ENCODE results near the gene MEX3D.

MEX3D gene

DNA sequence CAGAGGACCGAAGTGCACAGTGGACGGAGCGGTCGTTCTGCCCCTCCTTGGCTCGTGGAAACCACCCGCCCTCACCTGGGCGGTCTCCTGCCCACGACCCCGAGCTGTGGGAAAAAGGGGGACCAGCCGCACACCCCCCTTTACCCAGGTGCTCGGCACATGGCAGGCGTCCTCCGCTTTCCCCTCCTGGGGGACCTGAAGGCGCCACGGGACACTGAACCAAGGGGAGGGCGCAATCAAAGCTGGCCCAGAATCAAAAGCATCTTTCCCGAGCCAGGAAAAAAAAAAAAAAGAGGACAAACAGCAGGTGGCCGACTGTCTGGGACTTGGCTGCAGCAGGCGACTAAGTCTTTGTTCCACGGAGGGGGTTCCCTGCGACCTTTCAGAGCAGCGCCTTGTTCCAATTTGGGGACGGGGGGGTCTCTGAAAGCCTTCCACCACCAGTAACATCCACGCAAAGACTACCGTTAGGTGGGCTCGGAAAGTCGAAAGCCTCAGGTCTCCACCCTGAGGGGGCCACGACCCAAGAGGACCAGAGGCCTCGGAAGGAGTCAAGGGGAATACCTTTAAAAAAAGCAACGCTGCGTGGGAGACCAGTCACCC is 23.4 kb upstream of the MEX3D start:
- no peak for TF ChIP-seq FOXA1 (IDR thresholded peaks at IDR 0.05)
- no peak for TF ChIP-seq HDGF (IDR thresholded peaks at IDR 0.05; ENCODE audit: borderline replicate concordance)
- TF ChIP-seq FOXK2 (IDR thresholded peaks at IDR 0.05) = no peak
- TF ChIP-seq LEF1 (IDR thresholded peaks at IDR 0.05; ENCODE audit: borderline replicate concordance) = no peak
- TF ChIP-seq ZNF384 (IDR thresholded peaks at IDR 0.05) = peak; percentile 49; the same call in 1 of the 2 replicates
- TF ChIP-seq ELF4 (IDR thresholded peaks at IDR 0.05) = no peak
- DNase-seq (ENCODE audit: extremely low spot score) = no peak
- CTCF ChIA-PET = no interaction called here
- POLR2A ChIA-PET = interaction anchor here (1.0 to 2.7 kb wide), 10 partner anchors 9 to 89 kb away, joined by 3 to 19 read pairs (median 4); partner anchors contain the start of gene UQCR11

DNA sequence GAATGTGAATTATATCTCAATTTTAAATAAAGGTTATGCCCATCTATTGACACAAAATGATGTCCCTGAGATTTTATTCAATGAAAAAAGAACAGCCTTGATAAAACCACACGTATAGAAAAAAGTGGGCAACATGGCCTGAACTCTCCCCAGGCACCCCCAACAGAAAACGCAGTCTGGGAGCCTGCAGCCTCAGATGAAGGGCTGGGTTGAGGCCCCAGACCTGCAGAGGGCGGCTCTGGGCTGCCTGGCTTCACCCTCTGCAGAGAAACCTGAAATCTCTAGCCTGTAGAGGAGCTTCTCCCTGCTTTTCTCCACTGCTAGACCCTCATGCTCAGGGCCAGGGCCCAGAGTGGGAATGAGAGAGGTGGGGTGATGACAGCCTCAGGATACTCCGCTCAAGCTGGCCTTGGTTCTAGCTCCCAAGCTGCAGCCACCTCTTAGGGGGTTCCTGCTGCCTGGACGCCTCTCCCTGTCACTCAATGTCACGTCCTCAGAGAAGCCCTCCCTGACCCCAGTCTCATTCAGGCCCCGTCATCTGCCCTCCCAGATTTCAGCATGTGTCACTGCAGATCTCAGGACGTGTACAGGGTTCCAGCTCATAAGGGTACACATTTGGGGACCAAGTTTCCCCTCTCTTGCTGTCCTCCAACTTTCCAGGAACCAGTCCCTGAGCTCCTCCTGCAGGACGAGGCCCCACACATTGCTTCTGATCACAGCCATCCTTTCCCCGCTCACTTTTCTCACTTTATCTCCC is 22.7 kb upstream of the MEX3D start:
- DNase-seq (ENCODE audit: extremely low spot score) = no peak
- ChIA-PET CTCF (no interaction called here), POLR2A (interaction anchor here (1.0 to 2.7 kb wide), 12 partner anchors 9 to 88 kb away, joined by 3 to 19 read pairs (median 4); partner anchors contain the start of gene UQCR11)
- TF ChIP-seq L3MBTL2 (conservative IDR thresholded peaks at IDR 0.05) (no peak), HDGF (IDR thresholded peaks at IDR 0.05; ENCODE audit: borderline replicate concordance) (peak; percentile 86; the same call in 1 of the 2 replicates)
- TF ChIP-seq, protein P1, sequence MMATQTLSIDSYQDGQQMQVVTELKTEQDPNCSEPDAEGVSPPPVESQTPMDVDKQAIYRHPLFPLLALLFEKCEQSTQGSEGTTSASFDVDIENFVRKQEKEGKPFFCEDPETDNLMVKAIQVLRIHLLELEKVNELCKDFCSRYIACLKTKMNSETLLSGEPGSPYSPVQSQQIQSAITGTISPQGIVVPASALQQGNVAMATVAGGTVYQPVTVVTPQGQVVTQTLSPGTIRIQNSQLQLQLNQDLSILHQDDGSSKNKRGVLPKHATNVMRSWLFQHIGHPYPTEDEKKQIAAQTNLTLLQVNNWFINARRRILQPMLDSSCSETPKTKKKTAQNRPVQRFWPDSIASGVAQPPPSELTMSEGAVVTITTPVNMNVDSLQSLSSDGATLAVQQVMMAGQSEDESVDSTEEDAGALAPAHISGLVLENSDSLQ (IDR thresholded peaks at IDR 0.05) = peak; percentile 86

DNA sequence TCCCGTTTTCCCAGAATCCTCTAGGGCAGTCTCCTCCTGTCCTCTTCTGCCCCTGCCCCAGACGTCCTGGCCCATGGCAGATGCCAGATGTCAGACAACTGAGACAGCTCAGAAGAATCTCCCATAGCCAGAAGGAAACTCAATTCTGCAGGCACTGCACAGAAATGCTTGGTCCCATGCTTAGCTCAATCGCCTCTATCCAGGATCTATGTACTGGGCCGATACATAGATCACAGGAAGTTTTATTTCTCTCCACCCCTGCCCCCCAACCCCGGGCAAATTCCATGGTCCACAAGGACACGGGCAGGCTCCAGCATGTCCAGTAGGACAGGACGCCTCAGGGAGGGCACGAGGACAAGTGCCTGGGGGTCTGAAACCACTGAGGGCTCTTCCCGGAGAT is 19.7 kb upstream of the MEX3D start:
- ChIA-PET POLR2A (interaction anchor here (0.6 to 2.2 kb wide), 6 partner anchors 8 to 196 kb away, joined by 3 to 11 read pairs (median 3); no protein-coding TSS in a partner anchor), CTCF (interaction anchor here (0.8 to 1.3 kb wide), 2 partner anchors 10 to 42 kb away, joined by 3 read pairs; no protein-coding TSS in a partner anchor)
- DNase-seq (ENCODE audit: extremely low spot score) = no peak
- TF ChIP-seq ZNF384 (IDR thresholded peaks at IDR 0.05) (no peak), FOXM1 (IDR thresholded peaks at IDR 0.05; ENCODE audit: borderline replicate concordance) (no peak), HDGF (IDR thresholded peaks at IDR 0.05; ENCODE audit: borderline replicate concordance) (no peak), CTBP1 (IDR thresholded peaks at IDR 0.05; ENCODE audit: borderline replicate concordance) (no peak), TARDBP (IDR thresholded peaks at IDR 0.05) (no peak), SUZ12 (IDR thresholded peaks at IDR 0.05) (no peak)
- TF ChIP-seq, protein P1 (IDR thresholded peaks at IDR 0.05) = no peak

DNA sequence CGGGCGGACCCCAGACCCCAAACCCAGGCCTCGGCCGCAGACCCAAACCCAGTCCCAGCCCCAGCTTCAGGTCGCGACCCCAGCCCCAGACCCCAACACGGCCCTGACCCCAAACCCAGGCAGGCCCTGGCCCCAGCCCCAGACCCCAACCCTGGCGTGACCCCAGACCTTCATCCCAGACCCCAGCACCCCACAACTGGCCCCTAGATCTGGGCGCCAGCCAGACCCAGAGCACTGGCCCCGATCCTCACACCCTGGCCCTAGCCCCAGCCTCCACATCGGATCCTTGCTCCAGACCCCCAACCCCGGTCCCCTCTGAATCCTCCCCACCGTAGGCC is 17.1 kb upstream of the MEX3D start:
- ChIA-PET POLR2A (no interaction called here), CTCF (no interaction called here)
- TF ChIP-seq SUZ12 (IDR thresholded peaks at IDR 0.05) (no peak), FOXA1 (IDR thresholded peaks at IDR 0.05) (no peak)
- no peak for DNase-seq (ENCODE audit: extremely low spot score)

DNA sequence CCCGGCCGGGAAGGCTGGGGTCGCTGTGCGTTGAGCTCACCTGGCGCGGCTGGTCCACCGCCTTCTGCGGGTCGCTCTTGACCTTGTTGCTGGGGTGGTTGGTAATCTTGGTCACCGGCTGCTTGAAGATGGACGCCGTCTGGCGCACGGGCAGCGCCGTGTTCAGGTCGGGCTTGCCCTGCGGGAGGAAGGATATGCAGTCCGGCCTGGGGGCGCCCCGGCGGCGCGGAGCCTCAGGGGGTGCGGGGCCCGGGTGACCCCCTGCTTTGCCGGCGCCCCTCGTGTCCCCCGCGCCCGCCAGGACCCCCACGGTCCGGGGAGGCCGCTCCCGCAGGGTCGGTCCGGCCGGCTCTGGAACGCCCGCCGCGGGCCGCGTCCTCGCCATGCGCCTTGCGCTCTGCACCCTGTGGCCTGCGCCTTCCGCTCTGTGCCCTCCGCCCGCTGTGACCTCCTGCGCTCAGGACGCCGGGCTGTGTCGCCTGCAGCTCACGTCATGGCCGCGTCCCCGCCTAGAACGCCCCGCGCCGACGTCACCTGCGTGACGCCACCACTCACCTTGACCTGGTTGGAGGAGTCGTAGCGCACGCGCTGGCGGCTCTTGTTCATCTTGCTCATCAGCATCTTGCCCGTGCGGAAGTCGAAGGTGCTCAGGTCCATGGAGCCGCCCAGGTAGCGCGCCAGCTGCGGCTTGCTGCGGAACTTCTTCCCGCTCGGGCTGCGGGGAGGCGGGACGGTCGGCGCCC is 16.5 kb upstream of the MEX3D start:
- no peak for TF ChIP-seq NFRKB (IDR thresholded peaks at IDR 0.05)
- TF ChIP-seq TARDBP (IDR thresholded peaks at IDR 0.05) = no peak
- TF ChIP-seq HDGF (IDR thresholded peaks at IDR 0.05; ENCODE audit: borderline replicate concordance) = no peak
- TF ChIP-seq FOXK2 (IDR thresholded peaks at IDR 0.05) = no peak
- TF ChIP-seq CTBP1 (IDR thresholded peaks at IDR 0.05; ENCODE audit: borderline replicate concordance) = no peak
- no peak for TF ChIP-seq FOXA1 (IDR thresholded peaks at IDR 0.05)
- CTCF ChIA-PET = no interaction called here
- POLR2A ChIA-PET = no interaction called here
- no peak for DNase-seq (ENCODE audit: extremely low spot score)

DNA sequence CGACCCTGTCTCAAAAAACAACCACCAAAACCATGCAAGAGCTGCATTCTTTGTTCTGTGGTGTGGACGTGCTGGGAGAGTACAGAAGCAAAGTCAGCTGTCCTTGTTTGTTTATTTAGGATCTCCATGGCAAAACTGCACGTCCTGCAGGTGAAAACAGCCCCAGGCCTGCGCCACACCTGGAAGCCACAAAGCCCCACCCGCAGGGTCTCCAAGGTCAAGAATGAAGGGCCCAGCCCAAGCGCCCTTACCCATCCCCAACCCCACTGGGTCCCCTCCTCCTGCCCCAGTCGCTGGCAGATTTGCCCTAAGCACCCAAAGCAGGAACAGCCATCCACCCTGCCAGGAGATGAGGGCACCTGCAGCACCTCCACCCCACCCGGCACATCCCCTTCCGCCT is 14.1 kb upstream of the MEX3D start:
- CTCF ChIA-PET = no interaction called here
- POLR2A ChIA-PET = no interaction called here
- no peak for TF ChIP-seq CTBP1 (IDR thresholded peaks at IDR 0.05; ENCODE audit: borderline replicate concordance)
- DNase-seq (ENCODE audit: extremely low spot score) = no peak

DNA sequence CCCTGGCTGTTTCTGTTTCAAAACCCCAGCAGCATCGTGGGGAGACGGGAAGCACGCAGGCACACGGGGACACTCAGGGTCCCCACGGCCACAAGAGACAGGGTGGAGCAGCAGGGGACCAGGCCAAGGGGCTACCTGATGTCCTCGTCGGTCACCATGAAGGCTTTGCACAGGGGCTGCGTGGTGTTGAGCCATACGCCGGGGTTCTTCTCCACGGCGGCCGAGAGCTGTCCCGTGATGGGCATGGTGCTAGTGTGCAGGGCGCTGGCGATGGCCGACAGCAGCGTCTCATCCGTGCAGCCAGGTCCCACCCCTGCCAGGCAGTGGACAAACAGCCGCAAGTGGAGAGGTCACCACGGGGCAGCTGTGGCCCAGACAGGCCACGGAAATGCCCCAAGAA is 12.8 kb upstream of the MEX3D start:
- TF ChIP-seq FOXM1 (IDR thresholded peaks at IDR 0.05; ENCODE audit: borderline replicate concordance) = no peak
- TF ChIP-seq CTBP1 (IDR thresholded peaks at IDR 0.05; ENCODE audit: borderline replicate concordance) = no peak
- no peak for TF ChIP-seq FOXA1 (IDR thresholded peaks at IDR 0.05)
- TF ChIP-seq ARNT (IDR thresholded peaks at IDR 0.05) = no peak
- no peak for TF ChIP-seq BHLHE40 (IDR thresholded peaks at IDR 0.05; ENCODE audit: borderline replicate concordance)
- TF ChIP-seq TARDBP (IDR thresholded peaks at IDR 0.05) = no peak
- no peak for TF ChIP-seq HDGF (IDR thresholded peaks at IDR 0.05; ENCODE audit: borderline replicate concordance)
- no peak for TF ChIP-seq SP1 (IDR thresholded peaks at IDR 0.05)
- no peak for TF ChIP-seq FOXK2 (IDR thresholded peaks at IDR 0.05)
- TF ChIP-seq NFRKB (IDR thresholded peaks at IDR 0.05) = no peak
- TF ChIP-seq SUZ12 (IDR thresholded peaks at IDR 0.05) = no peak
- no peak for TF ChIP-seq ELF4 (IDR thresholded peaks at IDR 0.05)
- no peak for TF ChIP-seq LEF1 (IDR thresholded peaks at IDR 0.05; ENCODE audit: borderline replicate concordance)
- TF ChIP-seq, protein P1 (IDR thresholded peaks at IDR 0.05) = no peak
- TF ChIP-seq L3MBTL2 (conservative IDR thresholded peaks at IDR 0.05) = no peak
- POLR2A ChIA-PET = interaction anchor here (0.8 kb wide), 1 partner anchor 10 kb away, joined by 4 read pairs; no protein-coding TSS in a partner anchor
- DNase-seq (ENCODE audit: extremely low spot score) = no peak
- CTCF ChIA-PET = no interaction called here

Data from HEK293T (cell line).